GM10266 (cell line): ENCODE data around the gene CAMTA1.

Experiments
- DNase-seq: peaks from one replicate; pipeline ENCODE4 v3.0.0; 2012; ENCODE audit errors: extremely low spot score
- TF ChIP-seq, protein P1 (sequence below): IDR thresholded peaks from 2 replicates; pipeline ENCODE4 v1.5.1; 2012; ENCODE audit warnings: mild to moderate bottlenecking, low read depth; ENCODE audit not compliant: control insufficient read depth, insufficient read depth; ENCODE audit errors: missing control alignments

Gene CAMTA1

DNA sequence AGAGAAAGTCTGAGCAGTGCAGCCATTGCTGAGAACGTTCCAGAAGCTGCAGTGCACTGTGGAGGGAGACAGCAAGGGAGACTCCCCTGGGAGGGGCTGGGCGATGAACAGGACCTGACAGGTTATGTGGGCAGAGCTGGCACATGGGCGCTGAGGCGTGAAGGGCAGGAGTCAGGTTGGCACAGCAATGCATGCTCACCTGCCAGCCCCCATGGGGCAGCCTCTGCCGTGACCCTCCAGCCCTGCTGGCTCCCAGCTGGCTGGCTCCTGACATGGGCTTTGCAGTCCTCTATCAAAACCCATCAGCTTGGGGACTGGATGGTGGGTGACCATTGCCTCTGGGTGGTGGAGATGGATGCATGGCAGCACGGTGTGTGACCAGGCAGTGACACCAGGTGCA, 300.3 kb downstream of the CAMTA1 start:
- TF ChIP-seq, protein P1, sequence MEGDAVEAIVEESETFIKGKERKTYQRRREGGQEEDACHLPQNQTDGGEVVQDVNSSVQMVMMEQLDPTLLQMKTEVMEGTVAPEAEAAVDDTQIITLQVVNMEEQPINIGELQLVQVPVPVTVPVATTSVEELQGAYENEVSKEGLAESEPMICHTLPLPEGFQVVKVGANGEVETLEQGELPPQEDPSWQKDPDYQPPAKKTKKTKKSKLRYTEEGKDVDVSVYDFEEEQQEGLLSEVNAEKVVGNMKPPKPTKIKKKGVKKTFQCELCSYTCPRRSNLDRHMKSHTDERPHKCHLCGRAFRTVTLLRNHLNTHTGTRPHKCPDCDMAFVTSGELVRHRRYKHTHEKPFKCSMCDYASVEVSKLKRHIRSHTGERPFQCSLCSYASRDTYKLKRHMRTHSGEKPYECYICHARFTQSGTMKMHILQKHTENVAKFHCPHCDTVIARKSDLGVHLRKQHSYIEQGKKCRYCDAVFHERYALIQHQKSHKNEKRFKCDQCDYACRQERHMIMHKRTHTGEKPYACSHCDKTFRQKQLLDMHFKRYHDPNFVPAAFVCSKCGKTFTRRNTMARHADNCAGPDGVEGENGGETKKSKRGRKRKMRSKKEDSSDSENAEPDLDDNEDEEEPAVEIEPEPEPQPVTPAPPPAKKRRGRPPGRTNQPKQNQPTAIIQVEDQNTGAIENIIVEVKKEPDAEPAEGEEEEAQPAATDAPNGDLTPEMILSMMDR, result no peak
- no peak for DNase-seq

DNA sequence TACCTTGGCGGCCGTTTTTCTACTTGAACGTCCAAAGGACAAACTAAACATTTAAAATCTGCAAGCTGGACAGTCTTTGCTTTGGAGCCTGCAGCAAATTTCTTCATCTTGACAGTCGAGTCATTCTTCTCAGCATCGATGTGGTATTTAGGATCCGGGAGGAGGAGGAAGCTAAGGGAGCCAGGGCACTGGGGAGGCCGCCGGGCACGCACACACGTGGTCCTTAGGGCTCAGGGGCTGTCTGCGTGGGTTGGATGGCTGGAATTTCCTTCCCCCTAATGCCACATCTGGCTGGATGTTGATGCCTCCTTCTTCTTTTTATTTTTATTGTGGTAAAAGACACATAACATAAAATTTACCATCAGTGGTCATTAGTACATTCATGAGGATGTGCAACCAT, 300.9 kb downstream of the CAMTA1 start:
- TF ChIP-seq, protein P1, result no peak

DNA sequence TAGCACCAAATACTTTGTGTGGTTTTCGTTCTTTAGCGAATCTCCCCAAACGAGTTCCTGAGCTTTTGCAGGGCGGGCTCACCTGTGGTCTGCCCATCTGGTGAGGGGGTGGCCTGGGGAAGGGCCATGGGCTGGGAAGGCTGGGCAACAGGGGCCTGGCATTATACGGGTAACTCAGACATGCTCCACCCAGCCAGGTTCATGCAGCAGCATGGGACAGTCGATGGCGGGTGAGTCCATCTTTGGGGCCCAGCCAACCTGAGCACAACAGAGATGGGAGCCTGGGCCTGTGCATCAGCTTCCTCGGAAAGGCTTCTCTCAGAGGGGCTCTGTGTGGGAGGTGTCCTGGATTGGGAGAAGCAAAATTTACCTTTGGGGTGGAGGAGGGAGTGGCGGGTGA, 302.6 kb downstream of the CAMTA1 start:
- TF ChIP-seq, protein P1, result no peak
- no peak for DNase-seq

More for the DNA sequence above, 300.9 kb downstream of the CAMTA1 start:
- no peak for DNase-seq

DNA sequence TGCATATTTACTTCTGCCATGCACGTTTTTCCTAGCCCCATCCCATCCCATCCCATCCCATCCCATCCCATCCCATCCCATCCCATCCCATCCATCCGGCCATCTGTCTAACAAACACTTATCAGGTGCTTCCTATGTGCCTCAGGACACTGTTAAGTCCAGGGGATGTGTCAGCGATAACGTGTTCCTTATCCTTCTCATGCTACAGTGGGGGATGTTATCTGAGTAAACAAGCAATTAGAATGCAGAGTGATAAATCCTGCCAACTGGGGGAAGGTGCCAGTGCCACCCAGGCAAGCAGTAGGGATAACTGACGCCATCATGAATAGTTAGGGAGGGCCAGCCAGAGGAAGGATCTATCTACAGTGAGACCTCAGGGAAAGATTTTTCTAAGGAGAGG, 304.2 kb downstream of the CAMTA1 start:
- no peak for DNase-seq
- TF ChIP-seq, protein P1, result no peak

GRCh38 chr1:7093297-7093696, 308.0 kb downstream of the CAMTA1 start:
- no peak for DNase-seq
- TF ChIP-seq, protein P1, result no peak

GRCh38 chr1:7094086-7094485, 308.8 kb downstream of the CAMTA1 start:
- TF ChIP-seq, protein P1, result no peak
- DNase-seq, result no peak

- DNase-seq, result no peak
- TF ChIP-seq, protein P1, result no peak
Observed at GRCh38 chr1:7094509-7094908, 309.3 kb downstream of the CAMTA1 start.
